DOHH2 (cell line): ENCODE measurements around the gene P2RY14.

Source experiments
- H3F3A ChIP-seq: fragments of 200-600 bp; sonication (generic), shearing (Covaris generic); 2 replicates; pipeline ENCODE4 v1.6.0; 2016; ENCODE audit warnings: antibody characterized with exemption, mild to moderate bottlenecking; ENCODE audit not compliant: control insufficient read depth, insufficient read depth
- H3K27ac ChIP-seq: fragments of 200-600 bp; sonication (generic); 2 replicates; pipeline ENCODE4 v1.5.1; 2014; ENCODE audit warnings: low read depth, mild to moderate bottlenecking, low read length, moderate library complexity
- H3K27me3 ChIP-seq: fragments of 200-600 bp; sonication (generic); 2 replicates; pipeline ENCODE4 v1.6.1; 2014; ENCODE audit warnings: mild to moderate bottlenecking, low read length, mixed read lengths; ENCODE audit not compliant: control insufficient read depth
- H3K36me3 ChIP-seq: fragments of 200-600 bp; sonication (generic); 2 replicates; pipeline ENCODE4 v1.6.1; 2014; ENCODE audit warnings: mild to moderate bottlenecking, low read length, moderate library complexity, mixed read lengths; ENCODE audit not compliant: control insufficient read depth
- H3K4me1 ChIP-seq: fragments of 200-600 bp; sonication (generic); 2 replicates; pipeline ENCODE4 v1.6.1; 2014; ENCODE audit warnings: mild to moderate bottlenecking, low read length, mixed read lengths; ENCODE audit not compliant: control insufficient read depth
- H3K4me2 ChIP-seq: fragments of 200-600 bp; sonication (generic); 2 replicates; pipeline ENCODE4 v1.6.0; 2014; ENCODE audit warnings: mild to moderate bottlenecking, low read length, moderate library complexity
- H3K4me3 ChIP-seq: fragments of 200-600 bp; sonication (generic); 2 replicates; pipeline ENCODE4 v1.5.1; 2014; ENCODE audit warnings: mild to moderate bottlenecking, low read length, mixed read lengths
- H3K79me2 ChIP-seq: fragments of 200-600 bp; sonication (generic); 2 replicates; pipeline ENCODE4 v1.6.1; 2014; ENCODE audit warnings: mild to moderate bottlenecking, low read length, mixed read lengths; ENCODE audit not compliant: control insufficient read depth
- H3K9me2 ChIP-seq: fragments of 200-600 bp; sonication (generic); replicated peaks from 2 replicates; pipeline ENCODE4 v1.6.1; 2014; ENCODE audit warnings: mild to moderate bottlenecking, low read length, mixed read lengths; ENCODE audit not compliant: control insufficient read depth
- H3K9me3 ChIP-seq: fragments of 200-600 bp; sonication (generic); 2 replicates; pipeline ENCODE4 v1.6.1; 2014; ENCODE audit warnings: antibody characterized with exemption, low read length, mixed read lengths; ENCODE audit not compliant: control insufficient read depth, insufficient read depth
- H4K20me1 ChIP-seq: fragments of 200-600 bp; sonication (generic); 2 replicates; pipeline ENCODE4 v1.6.0; 2014; ENCODE audit warnings: low read depth, mild to moderate bottlenecking, antibody characterized with exemption, low read length, moderate library complexity; ENCODE audit not compliant: control insufficient read depth, insufficient read depth
- CTCF ChIP-seq: fragments of 200-600 bp; sonication (generic); IDR thresholded peaks from one replicate; pipeline ENCODE4 v1.5.1; 2014; ENCODE audit warnings: antibody characterized with exemption, mild to moderate bottlenecking, low read depth, low read length; ENCODE audit not compliant: poor library complexity, severe bottlenecking
- EZH2phosphoT487 ChIP-seq: fragments of 200-600 bp; sonication (generic); IDR thresholded peaks from 2 replicates; pipeline ENCODE4 v1.6.1; 2017; ENCODE audit warnings: borderline replicate concordance, mild to moderate bottlenecking, antibody characterized with exemption, low read length, moderate library complexity, mixed read lengths

The P2RY14 gene

GRCh38 chr3:151282921-151283320 is 4.6 kb upstream of the P2RY14 start:
- Histone ChIP-seq H3K4me2 (no peak overlapping the region), H4K20me1 (no peaks in the 10 kb centered on the region), H3K9me2 (no peaks in the 10 kb centered on the region), H3K36me3 (no peaks in the 10 kb centered on the region), H3K79me2 (no peaks in the 10 kb centered on the region), H3K9me3 (no peaks in the 10 kb centered on the region), H3F3A (no peaks in the 10 kb centered on the region), H3K27ac (no peak overlapping the region), H3K4me3 (no peak overlapping the region), H3K27me3 (no peaks in the 10 kb centered on the region), H3K4me1 (peaks cover 11% of the 10 kb centered on the region)
- peak; percentile 61 for TF ChIP-seq CTCF
- TF ChIP-seq EZH2phosphoT487, result no peak

GRCh38 chr3:151281671-151282324 is 3.5 kb upstream of the P2RY14 start:
- H4K20me1 ChIP-seq, result no peaks in the 10 kb centered on the region
- no peaks in the 10 kb centered on the region for H3F3A ChIP-seq
- H3K4me2 ChIP-seq, result no peak overlapping the region
- H3K27me3 ChIP-seq, result no peaks in the 10 kb centered on the region
- H3K27ac ChIP-seq, result no peak overlapping the region
- no peak overlapping the region for H3K4me3 ChIP-seq
- no peaks in the 10 kb centered on the region for H3K36me3 ChIP-seq
- no peaks in the 10 kb centered on the region for H3K79me2 ChIP-seq
- H3K4me1 ChIP-seq, result peaks cover 14% of the 10 kb centered on the region
- TF ChIP-seq CTCF (no peak), EZH2phosphoT487 (no peak)
- H3K9me3 ChIP-seq, result no peaks in the 10 kb centered on the region
- no peaks in the 10 kb centered on the region for H3K9me2 ChIP-seq

GRCh38 chr3:151276687-151277042 is 1.7 kb downstream of the P2RY14 start:
- Histone ChIP-seq H3K9me2 (no peaks in the 10 kb centered on the region), H3K4me2 (no peak overlapping the region), H3K9me3 (no peaks in the 10 kb centered on the region), H4K20me1 (no peaks in the 10 kb centered on the region), H3K4me1 (peaks cover 20% of the 10 kb centered on the region), H3K27ac (no peak overlapping the region), H3K36me3 (no peaks in the 10 kb centered on the region), H3F3A (no peaks in the 10 kb centered on the region), H3K4me3 (no peak overlapping the region), H3K79me2 (no peaks in the 10 kb centered on the region), H3K27me3 (no peaks in the 10 kb centered on the region)
- no peak for TF ChIP-seq EZH2phosphoT487
- no peak for TF ChIP-seq CTCF
